ENCODE measurements around the gene STK16.
A peak's percentile ranks its signal among the peaks of the same experiment; 100 is the strongest.
"Not testable (repeated sequence)": the region's sequence is repeated elsewhere in the genome, so short reads cannot be mapped to it uniquely, and the experiment has no call there.

STK16 gene

GRCh38 chr2:219245148-219245898, at the start of gene STK16, which contains the start of gene GLB1L:
Gene STK16 (plus strand): TSS chr2:219245479. CDS start chr2:219246000, 521 bp downstream.
Gene GLB1L (minus strand): TSS chr2:219245444. CDS start chr2:219243573, 1,871 bp downstream.
- peak; percentile 9 to 67 for DNase-seq

GRCh38 chr2:219197388-219197787, 47.9 kb upstream of the STK16 start:
- no peak for DNase-seq

- no peak for DNase-seq
Observed at GRCh38 chr2:219198974-219199373, 46.3 kb upstream of the STK16 start.

- no peak for DNase-seq
Observed at GRCh38 chr2:219199470-219200211, 45.6 kb upstream of the STK16 start.

- not testable (repeated sequence) for DNase-seq
Observed at GRCh38 chr2:219200502-219201326, 44.6 kb upstream of the STK16 start.

GRCh38 chr2:219201331-219201730, 43.9 kb upstream of the STK16 start:
- DNase-seq = not testable (repeated sequence)

- DNase-seq = no peak
Observed at GRCh38 chr2:219204425-219205164, 40.7 kb upstream of the STK16 start.

GRCh38 chr2:219205165-219205538, 40.1 kb upstream of the STK16 start:
- no peak for DNase-seq

- no peak for DNase-seq
Observed at GRCh38 chr2:219205981-219206327, 39.3 kb upstream of the STK16 start.

- peak; percentile 71 to 85 for DNase-seq
Observed at GRCh38 chr2:219206328-219207133, 38.7 kb upstream of the STK16 start, which contains the start of gene ZFAND2B. Gene ZFAND2B (plus strand): TSS chr2:219206782. CDS start chr2:219206988, 206 bp downstream.

- DNase-seq = no peak
Observed at GRCh38 chr2:219207134-219207883, 38.0 kb upstream of the STK16 start.

- no peak for DNase-seq
Observed at GRCh38 chr2:219207884-219208740, 37.2 kb upstream of the STK16 start.

GRCh38 chr2:219209236-219210195, 35.8 kb upstream of the STK16 start:
- no peak for DNase-seq

GRCh38 chr2:219210196-219210885, 34.9 kb upstream of the STK16 start:
- DNase-seq = no peak

- no peak for DNase-seq
Observed at GRCh38 chr2:219210886-219211362, 34.4 kb upstream of the STK16 start.

GRCh38 chr2:219213026-219213415, 32.3 kb upstream of the STK16 start:
- no peak for DNase-seq

GRCh38 chr2:219213486-219214071, 31.7 kb upstream of the STK16 start:
- no peak for DNase-seq
